ENCODE measurements around the gene PDE7B. TPM values are rescaled to one million over a fixed set of nuclear protein-coding genes. Genes with fewer than 3 reads are reported as not detected.

Gene PDE7B
- total RNA-seq, 2 experiments from 2014 or later, result not detected

GRCh38 chr6:135823851-135824250 is 27.6 kb upstream of the PDE7B start:
- H3K4me3 ChIP-seq (ENCODE audit: low read depth, low read length, poor library complexity, severe bottlenecking), result no peak overlapping the region
- no peak for DNase-seq (ENCODE audit: low spot score)
- H3K9me2 ChIP-seq (ENCODE audit: insufficient read depth, low read length), result no peaks in the 10 kb centered on the region
- H3K79me2 ChIP-seq (ENCODE audit: insufficient read depth, low read depth, low read length), result no peaks in the 10 kb centered on the region
- H3K36me3 ChIP-seq (ENCODE audit: insufficient read depth, low read length), result no peaks in the 10 kb centered on the region
- CTCF ChIA-PET (ENCODE audit: unreplicated experiment), result no interaction called here
- no peak overlapping the region for H3K27ac ChIP-seq (ENCODE audit: low read depth, low read length, poor library complexity, severe bottlenecking)
- POLR2A ChIA-PET, result no interaction called here
- BruUV-seq (replicated peaks), result no TSS peak
- H3K9me3 ChIP-seq (ENCODE audit: low read length), result no peaks in the 10 kb centered on the region
- H3K4me2 ChIP-seq (ENCODE audit: low read length), result no peak overlapping the region
- intact Hi-C loops (cut with micrococcal nuclease; ENCODE audit: unreplicated experiment), result no loop called here
- no peak overlapping the region for H2AFZ ChIP-seq (ENCODE audit: low read length)
- H3K4me1 ChIP-seq (ENCODE audit: insufficient read depth, low read length, poor library complexity, severe bottlenecking), result no peaks in the 10 kb centered on the region
- TF ChIP-seq CTCF (conservative IDR thresholded peaks at IDR 0.05; ENCODE audit: low read length) (no peak), EZH2phosphoT487 (IDR thresholded peaks at IDR 0.05; ENCODE audit: borderline replicate concordance, low read depth, low read length) (no peak)
- no peaks in the 10 kb centered on the region for H4K20me1 ChIP-seq (ENCODE audit: insufficient read depth, low read length)

- Histone ChIP-seq H3K36me3 (ENCODE audit: insufficient read depth, low read length) (no peaks in the 10 kb centered on the region), H3K4me1 (ENCODE audit: insufficient read depth, low read length, poor library complexity, severe bottlenecking) (no peaks in the 10 kb centered on the region), H3K9me2 (ENCODE audit: insufficient read depth, low read length) (no peaks in the 10 kb centered on the region), H3K4me3 (ENCODE audit: low read depth, low read length, poor library complexity, severe bottlenecking) (no peak overlapping the region), H4K20me1 (ENCODE audit: insufficient read depth, low read length) (no peaks in the 10 kb centered on the region), H3K9me3 (ENCODE audit: low read length) (no peaks in the 10 kb centered on the region), H3K79me2 (ENCODE audit: insufficient read depth, low read depth, low read length) (no peaks in the 10 kb centered on the region), H2AFZ (ENCODE audit: low read length) (no peak overlapping the region), H3K27ac (ENCODE audit: low read depth, low read length, poor library complexity, severe bottlenecking) (no peak overlapping the region), H3K4me2 (ENCODE audit: low read length) (no peak overlapping the region)
- intact Hi-C loops (cut with micrococcal nuclease; ENCODE audit: unreplicated experiment), result no loop called here
- ChIA-PET POLR2A (interaction anchor here (0.6 to 1.1 kb wide), 2 partner anchors 27 to 1099 kb away, joined by 3 read pairs; no protein-coding TSS in a partner anchor), CTCF (ENCODE audit: unreplicated experiment) (no interaction called here)
- BruUV-seq (replicated peaks), result no TSS peak
- TF ChIP-seq CTCF (conservative IDR thresholded peaks at IDR 0.05; ENCODE audit: low read length) (no peak), EZH2phosphoT487 (IDR thresholded peaks at IDR 0.05; ENCODE audit: borderline replicate concordance, low read depth, low read length) (no peak)
- no peak for DNase-seq (ENCODE audit: low spot score)
These were observed 25.2 kb upstream of the PDE7B start for GRCh38 chr6:135826236-135826804.

GRCh38 chr6:135828021-135828420 is 23.5 kb upstream of the PDE7B start:
- Histone ChIP-seq H4K20me1 (ENCODE audit: insufficient read depth, low read length) (no peaks in the 10 kb centered on the region), H3K27ac (ENCODE audit: low read depth, low read length, poor library complexity, severe bottlenecking) (no peak overlapping the region), H3K4me3 (ENCODE audit: low read depth, low read length, poor library complexity, severe bottlenecking) (no peak overlapping the region), H3K4me1 (ENCODE audit: insufficient read depth, low read length, poor library complexity, severe bottlenecking) (no peaks in the 10 kb centered on the region), H3K9me2 (ENCODE audit: insufficient read depth, low read length) (no peaks in the 10 kb centered on the region), H2AFZ (ENCODE audit: low read length) (no peak overlapping the region), H3K36me3 (ENCODE audit: insufficient read depth, low read length) (no peaks in the 10 kb centered on the region), H3K4me2 (ENCODE audit: low read length) (no peak overlapping the region), H3K79me2 (ENCODE audit: insufficient read depth, low read depth, low read length) (no peaks in the 10 kb centered on the region), H3K9me3 (ENCODE audit: low read length) (no peaks in the 10 kb centered on the region)
- BruUV-seq (replicated peaks), result no TSS peak
- no peak for DNase-seq (ENCODE audit: low spot score)
- ChIA-PET POLR2A (interaction anchor here (0.5 to 1.3 kb wide), 2 partner anchors 13 to 29 kb away, joined by 3 to 5 read pairs; no protein-coding TSS in a partner anchor), CTCF (ENCODE audit: unreplicated experiment) (no interaction called here)
- intact Hi-C loops (cut with micrococcal nuclease; ENCODE audit: unreplicated experiment), result no loop called here
- TF ChIP-seq CTCF (conservative IDR thresholded peaks at IDR 0.05; ENCODE audit: low read length) (no peak), EZH2phosphoT487 (IDR thresholded peaks at IDR 0.05; ENCODE audit: borderline replicate concordance, low read depth, low read length) (no peak)

Measured in OCI-LY7 (cell line).